HCT116 (cell line): ENCODE results near the gene GREM2. TPM values are rescaled to one million over a fixed set of nuclear protein-coding genes. Genes with fewer than 3 reads are reported as not detected.

Experiments used
- ATAC-seq: fragments of 200-7000 bp; cut with Tn5 transposase; 2 replicates; pipeline ENCODE4 v1.9.1; 2020; ENCODE audit warnings: mild to moderate bottlenecking, moderate library complexity
- BruUV-seq: library from RNA; stranded (reverse); fragments of 400-500 nt; replicated peaks from 2 replicates; lab custom pipeline; 2021; lab: Mats Ljungman, UMichigan
- CTCF ChIA-PET: fragments of 300-600 bp; sonication (Branson Sonifier 250); formaldehyde crosslinking; loops from one replicate; lab custom pipeline; 2021; ENCODE audit warnings: antibody characterized with exemption; lab: Charles Lee
- POLR2A ChIA-PET: fragments of 300-600, 350-600 bp; sonication (Branson Sonifier 250); formaldehyde crosslinking; loops from one replicate; lab custom pipeline; 2021; ENCODE audit warnings: antibody characterized with exemption; lab: Charles Lee
- RAD21 ChIA-PET, 2 experiments: fragments of 300-600 bp; sonication (Branson Sonifier 250); formaldehyde crosslinking; loops; one replicate each; lab custom pipeline; 2023; ENCODE audit warnings: low total read pairs in 2 of 2; ENCODE audit not compliant: uncharacterized antibody in 2 of 2, unreplicated experiment in 2 of 2, low non-redundant PET in 1 of 2; lab: Charles Lee
- DNase-seq: peaks from one replicate; pipeline ENCODE4 v3.0.0-alpha.2; 2010; ENCODE audit warnings: low read depth, low spot score
- H2AFZ ChIP-seq: fragments of 200-600 bp; shearing (Covaris generic), sonication (generic); 2 replicates; pipeline ENCODE4 v1.6.1; 2017; ENCODE audit warnings: low read depth, mixed run types, mixed read lengths, antibody characterized with exemption, low read length; ENCODE audit not compliant: poor library complexity, severe bottlenecking
- H3K27ac ChIP-seq: 2 replicates; pipeline ENCODE4 v1.5.1; 2012; ENCODE audit warnings: low read depth, low read length
- H3K27me3 ChIP-seq: fragments of 200-600 bp; sonication (generic); 2 replicates; pipeline ENCODE4 v1.6.1; 2016; ENCODE audit warnings: mixed run types, low read length, mixed read lengths; ENCODE audit not compliant: insufficient read depth
- H3K36me3 ChIP-seq, 2 experiments: fragments of 200-500 bp in 1 of 2; fragments of 200-600 bp in 1 of 2; sonication (Bioruptor generic) in 1 of 2; sonication (generic) in 1 of 2; 2 replicates each; pipeline versions ENCODE4 v1.5.1 to v1.6.1; 2014 to 2016; ENCODE audit warnings: low read length in 2 of 2, inconsistent platforms in 1 of 2, mixed read lengths in 1 of 2, mixed run types in 1 of 2; ENCODE audit not compliant: insufficient read depth in 2 of 2, control insufficient read depth in 1 of 2
- H3K4me1 ChIP-seq, 2 experiments: fragments of 200-600 bp in 1 of 2; sonication (generic) in 1 of 2; 2 replicates each; pipeline versions ENCODE4 v1.5.1 to v1.6.1; 2012 to 2017; ENCODE audit warnings: low read length in 2 of 2, inconsistent platforms in 1 of 2, mild to moderate bottlenecking in 1 of 2, mixed read lengths in 1 of 2, mixed run types in 1 of 2, moderate library complexity in 1 of 2; ENCODE audit not compliant: insufficient read depth in 2 of 2, control insufficient read depth in 1 of 2
- H3K4me2 ChIP-seq: fragments of 200-600 bp; sonication (generic); 2 replicates; pipeline ENCODE4 v1.6.1; 2017; ENCODE audit warnings: mixed run types, low read length, mixed read lengths
- H3K4me3 ChIP-seq, 2 experiments: fragments of 200-600 bp in 1 of 2; sonication (generic) in 1 of 2; replicated peaks in 1 of 2; 2 replicates each; pipeline ENCODE4 v1.5.1; 2011 to 2016; ENCODE audit warnings: low read length in 2 of 2, control low read depth in 1 of 2, low read depth in 1 of 2, mild to moderate bottlenecking in 1 of 2, mixed read lengths in 1 of 2, mixed run types in 1 of 2
- H3K79me2 ChIP-seq: fragments of 200-600 bp; sonication (generic); 2 replicates; pipeline ENCODE4 v1.6.1; 2017; ENCODE audit warnings: mild to moderate bottlenecking, mixed run types, low read length, moderate library complexity, mixed read lengths; ENCODE audit not compliant: insufficient read depth
- H3K9ac ChIP-seq: fragments of 200-600 bp; sonication (generic); 2 replicates; pipeline ENCODE4 v1.6.1; 2016; ENCODE audit warnings: low read length, mixed read lengths
- H3K9me2 ChIP-seq: fragments of 200-600 bp; sonication (generic), shearing (Covaris generic); 2 replicates; pipeline ENCODE4 v1.6.1; 2017; ENCODE audit warnings: mixed run types, mild to moderate bottlenecking, moderate library complexity; ENCODE audit not compliant: insufficient read depth
- H3K9me3 ChIP-seq, 2 experiments: fragments of 200-500 bp in 1 of 2; fragments of 200-600 bp in 1 of 2; sonication (Bioruptor generic) in 1 of 2; sonication (generic) in 1 of 2; 2 replicates each; pipeline ENCODE4 v1.6.1; 2014 to 2017; ENCODE audit warnings: low read length in 2 of 2, mixed read lengths in 2 of 2, inconsistent platforms in 1 of 2, low read depth in 1 of 2, mild to moderate bottlenecking in 1 of 2, mixed run types in 1 of 2, moderate library complexity in 1 of 2; ENCODE audit not compliant: control insufficient read depth in 1 of 2, insufficient read depth in 1 of 2
- H4K20me1 ChIP-seq: fragments of 200-600 bp; sonication (generic), shearing (Covaris generic); 2 replicates; pipeline ENCODE4 v1.6.1; 2017; ENCODE audit warnings: mixed run types, mild to moderate bottlenecking, moderate library complexity; ENCODE audit not compliant: insufficient read depth
- EGR1 ChIP-seq: IDR thresholded peaks from 2 replicates; pipeline ENCODE4 v1.6.1; 2012; ENCODE audit warnings: low read depth
- FOSL1 ChIP-seq: IDR thresholded peaks from 2 replicates; pipeline ENCODE4 v1.6.1; 2012; ENCODE audit warnings: low read depth
- POLR2A ChIP-seq: IDR thresholded peaks from 2 replicates; pipeline ENCODE4 v1.7.0; 2011; ENCODE audit warnings: borderline replicate concordance; ENCODE audit not compliant: insufficient read depth, insufficient read length; ENCODE audit errors: extremely low read depth
- RAD21 ChIP-seq: IDR thresholded peaks from 2 replicates; pipeline ENCODE4 v1.6.1; 2012; ENCODE audit warnings: low read depth, mild to moderate bottlenecking
- SIN3A ChIP-seq: IDR thresholded peaks from 2 replicates; pipeline ENCODE4 v1.6.1; 2012; ENCODE audit warnings: low read depth
- SP1 ChIP-seq: IDR thresholded peaks from 2 replicates; pipeline ENCODE4 v1.6.1; 2012; ENCODE audit warnings: low read depth
- intact Hi-C: fragments of 100-400 bp; cut with micrococcal nuclease; formaldehyde crosslinking; loops from 2 replicates; pipeline ENCODE4 v1.10.0; 2022
- total RNA-seq: library from RNA; stranded (reverse); gene quantifications from one replicate; pipeline ENCODE4 v1.2.1, GENCODE V29; 2021; ENCODE audit not compliant: unreplicated experiment
- TF ChIP-seq, protein P1 (sequence below): IDR thresholded peaks from 2 replicates; pipeline ENCODE4 v1.6.1; 2012
- TF ChIP-seq, protein P2 (sequence below): IDR thresholded peaks from 2 replicates; pipeline ENCODE4 v1.6.1; 2012; ENCODE audit warnings: low read depth

The GREM2 gene
- total RNA-seq, 1 experiment from 2014 or later = not detected

DNA sequence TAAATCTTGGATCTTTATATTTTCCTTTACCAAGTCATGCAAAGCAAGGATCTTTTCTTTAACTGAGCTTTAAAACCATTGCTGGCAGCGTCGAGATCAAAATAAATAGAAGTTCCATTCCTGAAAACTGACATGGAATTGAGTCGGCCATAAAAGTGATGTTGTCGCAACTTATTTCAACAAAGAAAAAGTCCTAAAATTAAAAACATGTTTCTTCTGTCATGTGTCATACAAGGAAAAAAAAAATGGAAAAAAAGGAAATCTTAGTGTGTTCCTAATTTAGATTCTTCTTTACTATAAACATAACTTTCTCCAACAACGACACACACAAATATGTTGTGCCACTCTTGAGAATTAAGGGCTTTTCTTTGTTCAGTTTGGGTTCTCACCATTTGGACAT is 34.9 kb downstream of the GREM2 start:
- Histone ChIP-seq H3K4me3 (no peak overlapping the region), H3K9me3 (peaks cover 3 to 21% of the 10 kb centered on the region in 2 experiments; a peak in 2 of 4 replicates), H3K27me3 (no peaks in the 10 kb centered on the region), H3K9me2 (no peaks in the 10 kb centered on the region), H3K27ac (no peak overlapping the region), H3K4me2 (no peak overlapping the region), H3K79me2 (no peaks in the 10 kb centered on the region), H3K9ac (no peak overlapping the region), H4K20me1 (no peaks in the 10 kb centered on the region), H3K36me3 (no peaks in the 10 kb centered on the region), H3K4me1 (no peaks in the 10 kb centered on the region), H2AFZ (no peak overlapping the region)
- ATAC-seq = no peak
- TF ChIP-seq SIN3A (no peak), EGR1 (no peak), RAD21 (no peak), POLR2A (no peak), FOSL1 (no peak), SP1 (no peak)
- BruUV-seq = no TSS peak
- ChIA-PET POLR2A (no interaction called here), CTCF (no interaction called here), RAD21 (no interaction called here)
- no peak for DNase-seq
- intact Hi-C loops = no loop called here

DNA sequence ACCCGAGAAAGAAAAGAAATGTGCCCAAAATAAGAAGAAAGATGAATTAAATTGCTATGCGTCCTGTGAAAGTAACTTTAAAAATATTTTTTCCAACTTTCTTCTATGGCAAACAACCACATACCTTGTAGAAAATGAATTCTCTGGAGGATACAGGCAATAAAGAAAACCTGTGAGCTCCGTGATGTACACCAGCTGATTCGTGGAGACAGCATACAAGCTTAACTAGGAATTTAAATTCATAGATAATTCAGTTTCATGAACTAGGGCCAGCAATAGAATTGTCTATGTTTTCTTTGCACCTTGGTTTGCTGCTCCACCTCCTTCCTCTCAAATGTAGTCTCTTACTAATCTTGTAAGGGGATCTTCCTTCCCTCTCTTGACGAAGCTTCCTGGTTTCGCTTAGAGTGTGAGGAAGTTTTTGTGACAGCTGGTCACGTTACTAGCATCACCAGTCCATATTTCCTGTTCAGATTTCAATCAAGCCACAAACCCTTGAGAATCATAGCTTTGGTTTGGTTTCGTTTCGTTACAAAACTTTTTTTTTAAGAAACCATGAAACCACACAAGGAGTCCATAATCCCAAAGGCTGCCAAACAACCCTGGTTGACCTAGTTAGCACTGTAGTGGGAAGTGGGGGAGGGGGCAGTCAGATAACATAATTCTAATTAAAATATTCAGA is 35.8 kb downstream of the GREM2 start:
- no peak overlapping the region for H3K4me2 ChIP-seq
- H4K20me1 ChIP-seq = no peaks in the 10 kb centered on the region
- H3K79me2 ChIP-seq = no peaks in the 10 kb centered on the region
- H3K4me1 ChIP-seq = no peaks in the 10 kb centered on the region
- ATAC-seq = no peak
- no peak overlapping the region for H3K9ac ChIP-seq
- peaks cover 3 to 15% of the 10 kb centered on the region in 2 experiments; a peak in 2 of 4 replicates for H3K9me3 ChIP-seq
- no peaks in the 10 kb centered on the region for H3K27me3 ChIP-seq
- no peaks in the 10 kb centered on the region for H3K36me3 ChIP-seq
- TF ChIP-seq RAD21 = no peak
- TF ChIP-seq, protein P1, sequence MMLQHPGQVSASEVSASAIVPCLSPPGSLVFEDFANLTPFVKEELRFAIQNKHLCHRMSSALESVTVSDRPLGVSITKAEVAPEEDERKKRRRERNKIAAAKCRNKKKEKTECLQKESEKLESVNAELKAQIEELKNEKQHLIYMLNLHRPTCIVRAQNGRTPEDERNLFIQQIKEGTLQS = no peak
- TF ChIP-seq, protein P2, sequence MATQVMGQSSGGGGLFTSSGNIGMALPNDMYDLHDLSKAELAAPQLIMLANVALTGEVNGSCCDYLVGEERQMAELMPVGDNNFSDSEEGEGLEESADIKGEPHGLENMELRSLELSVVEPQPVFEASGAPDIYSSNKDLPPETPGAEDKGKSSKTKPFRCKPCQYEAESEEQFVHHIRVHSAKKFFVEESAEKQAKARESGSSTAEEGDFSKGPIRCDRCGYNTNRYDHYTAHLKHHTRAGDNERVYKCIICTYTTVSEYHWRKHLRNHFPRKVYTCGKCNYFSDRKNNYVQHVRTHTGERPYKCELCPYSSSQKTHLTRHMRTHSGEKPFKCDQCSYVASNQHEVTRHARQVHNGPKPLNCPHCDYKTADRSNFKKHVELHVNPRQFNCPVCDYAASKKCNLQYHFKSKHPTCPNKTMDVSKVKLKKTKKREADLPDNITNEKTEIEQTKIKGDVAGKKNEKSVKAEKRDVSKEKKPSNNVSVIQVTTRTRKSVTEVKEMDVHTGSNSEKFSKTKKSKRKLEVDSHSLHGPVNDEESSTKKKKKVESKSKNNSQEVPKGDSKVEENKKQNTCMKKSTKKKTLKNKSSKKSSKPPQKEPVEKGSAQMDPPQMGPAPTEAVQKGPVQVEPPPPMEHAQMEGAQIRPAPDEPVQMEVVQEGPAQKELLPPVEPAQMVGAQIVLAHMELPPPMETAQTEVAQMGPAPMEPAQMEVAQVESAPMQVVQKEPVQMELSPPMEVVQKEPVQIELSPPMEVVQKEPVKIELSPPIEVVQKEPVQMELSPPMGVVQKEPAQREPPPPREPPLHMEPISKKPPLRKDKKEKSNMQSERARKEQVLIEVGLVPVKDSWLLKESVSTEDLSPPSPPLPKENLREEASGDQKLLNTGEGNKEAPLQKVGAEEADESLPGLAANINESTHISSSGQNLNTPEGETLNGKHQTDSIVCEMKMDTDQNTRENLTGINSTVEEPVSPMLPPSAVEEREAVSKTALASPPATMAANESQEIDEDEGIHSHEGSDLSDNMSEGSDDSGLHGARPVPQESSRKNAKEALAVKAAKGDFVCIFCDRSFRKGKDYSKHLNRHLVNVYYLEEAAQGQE = no peak
- no peak for TF ChIP-seq SIN3A
- no peak overlapping the region for H3K4me3 ChIP-seq
- intact Hi-C loops = no loop called here
- no peak overlapping the region for H2AFZ ChIP-seq
- no peaks in the 10 kb centered on the region for H3K9me2 ChIP-seq
- CTCF ChIA-PET = no interaction called here
- RAD21 ChIA-PET = no interaction called here
- POLR2A ChIA-PET = no interaction called here
- no peak overlapping the region for H3K27ac ChIP-seq
- no TSS peak for BruUV-seq
- no peak for DNase-seq
